ENCODE measurements around the gene SIL1.

The SIL1 gene

DNA sequence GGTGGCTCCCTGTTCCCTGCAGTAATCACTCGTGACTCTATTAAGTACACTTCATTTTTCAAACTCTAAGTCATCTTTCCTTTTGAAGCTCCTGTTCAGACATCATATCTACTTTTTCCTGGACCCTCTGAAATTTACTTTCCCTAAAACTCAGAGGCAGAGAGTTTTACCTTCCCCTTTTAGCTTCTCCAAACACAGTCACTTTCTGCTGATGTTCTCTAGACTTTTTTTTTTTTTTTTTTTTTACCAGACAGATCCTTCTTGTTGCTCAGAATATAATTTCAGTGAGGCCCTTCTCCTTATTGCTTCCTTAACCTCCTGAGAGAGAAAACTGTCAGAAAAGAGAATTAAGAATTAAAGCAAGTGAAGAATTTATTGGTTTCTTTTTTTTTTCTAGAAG lies 236.4 kb downstream of the SIL1 start:
- no peak for DNase-seq (ENCODE audit: low spot score)

DNA sequence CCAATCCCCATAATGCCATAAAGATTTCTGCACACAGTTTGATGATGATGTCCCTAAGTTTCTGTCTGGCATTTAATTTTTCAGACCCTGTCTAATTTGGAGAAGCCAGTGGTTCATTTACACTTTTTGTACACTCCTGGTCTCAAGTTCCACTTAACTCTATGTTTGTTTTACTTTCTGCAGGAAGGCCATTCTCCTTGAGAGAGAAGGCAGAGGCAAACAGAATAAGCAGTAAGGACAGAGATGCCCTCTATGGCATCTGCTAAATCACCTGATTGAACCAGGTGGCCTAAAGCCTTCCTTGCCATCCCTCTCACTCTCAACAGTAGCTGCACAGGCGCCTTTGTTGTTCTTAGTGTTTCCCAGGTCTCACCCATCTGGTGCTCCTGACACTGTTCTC lies 236.9 kb downstream of the SIL1 start:
- DNase-seq (ENCODE audit: low spot score): no peak

DNA sequence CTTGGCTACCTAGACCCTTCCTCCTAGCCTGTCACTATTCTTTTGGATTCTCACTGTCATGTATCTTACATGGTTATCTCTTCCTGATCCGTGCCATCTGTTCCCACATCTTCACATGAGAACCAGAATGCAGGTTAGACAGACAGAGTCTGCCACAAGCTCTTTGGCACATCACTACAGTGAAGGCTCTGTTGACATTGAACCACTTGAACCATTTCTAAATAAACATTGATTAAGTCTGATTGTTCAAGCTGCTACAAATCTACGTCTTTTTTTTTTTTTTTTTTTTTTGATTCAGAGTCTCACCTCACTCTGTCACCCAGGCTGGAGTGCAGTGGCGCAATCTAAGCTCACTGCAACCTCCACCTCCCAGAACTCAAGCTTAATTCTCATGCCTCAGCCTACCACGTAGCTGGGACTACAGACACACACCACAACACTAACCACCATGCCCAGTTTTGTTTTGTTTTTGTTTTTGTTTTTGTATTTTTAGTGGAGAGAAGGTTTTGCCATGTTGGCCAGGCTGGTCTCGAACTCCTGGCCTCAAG lies 237.9 kb downstream of the SIL1 start:
- no peak for DNase-seq (ENCODE audit: low spot score)

DNA sequence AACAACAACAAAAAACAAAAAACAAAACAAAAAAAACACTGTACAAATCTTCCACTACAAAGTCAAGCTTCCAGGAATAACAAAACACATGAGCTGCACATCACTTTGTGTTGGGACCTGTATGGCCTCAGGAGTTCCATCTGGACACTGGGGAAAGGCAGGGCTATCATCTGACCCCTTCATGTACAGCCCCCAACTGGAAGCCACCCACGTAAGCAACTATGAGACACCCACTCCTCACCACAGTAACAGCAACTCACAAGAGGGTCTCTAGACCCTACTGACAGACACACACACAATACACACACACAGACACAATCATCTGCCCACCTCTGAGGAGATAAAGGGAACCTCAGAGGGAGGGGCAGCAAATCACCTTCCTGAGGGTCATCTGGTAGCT lies 241.4 kb downstream of the SIL1 start:
- no peak for DNase-seq (ENCODE audit: low spot score)

DNA sequence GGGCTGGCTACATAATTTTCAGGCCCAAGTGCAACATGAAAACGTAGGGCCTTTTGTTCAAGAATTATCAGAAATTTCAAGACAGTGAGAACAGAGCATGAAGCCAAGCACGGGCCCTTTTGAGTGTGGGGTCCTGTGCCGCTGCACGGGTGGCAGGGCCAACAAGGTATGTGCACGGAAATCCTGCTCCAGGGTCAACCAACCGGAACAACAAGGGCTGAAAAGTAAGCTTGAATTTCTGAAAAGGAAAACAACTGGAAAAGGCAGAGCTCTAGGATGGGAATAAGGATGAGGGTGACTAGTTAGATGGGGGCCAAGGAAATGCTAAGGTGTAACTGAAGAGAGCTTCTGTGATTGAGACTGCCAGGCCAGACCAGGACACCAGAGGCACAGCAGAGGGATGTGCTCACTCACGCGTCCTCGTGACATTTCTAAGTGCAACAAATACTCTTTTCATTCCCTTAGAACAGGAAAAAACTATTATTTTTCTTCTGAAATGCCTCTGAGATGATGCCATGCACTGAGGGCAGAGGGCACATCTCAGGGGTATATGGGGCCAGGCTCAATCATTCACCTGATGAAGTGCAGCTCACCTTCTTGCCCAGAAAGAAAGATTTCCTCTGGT lies 242.4 kb downstream of the SIL1 start:
- DNase-seq (ENCODE audit: low spot score): no peak

DNA sequence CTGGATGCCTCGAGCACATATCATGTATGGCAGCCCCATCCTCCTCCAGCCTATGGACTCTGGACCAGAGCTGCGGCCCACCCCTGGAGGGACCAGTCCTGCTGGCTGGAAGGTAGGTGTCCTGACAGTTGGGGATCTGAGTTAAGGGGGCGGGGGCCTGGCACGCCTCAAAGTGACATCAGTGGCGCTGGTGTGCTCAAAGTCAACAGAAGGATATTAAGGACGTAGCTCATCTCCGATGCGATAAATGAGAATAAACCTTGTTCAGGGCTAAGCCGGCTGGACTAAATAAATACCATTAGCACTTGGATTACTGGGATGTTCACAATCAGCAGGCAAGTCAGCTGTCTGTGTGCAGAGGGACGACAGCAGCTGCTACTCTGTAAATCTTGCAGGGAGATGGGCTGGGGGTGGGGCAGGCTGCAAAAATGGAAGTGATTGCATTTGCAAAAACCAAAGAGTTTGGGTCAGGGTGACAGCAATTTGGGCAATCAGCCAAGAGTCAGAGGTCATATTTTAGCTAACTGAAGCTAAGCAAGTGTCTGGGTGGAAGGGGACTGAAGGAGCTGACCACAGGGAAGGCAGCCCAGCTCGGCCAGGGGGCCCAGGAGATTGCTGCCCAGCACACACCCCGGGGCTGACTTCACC lies 243.0 kb downstream of the SIL1 start:
- peak; percentile 71 for DNase-seq (ENCODE audit: low spot score)

DNA sequence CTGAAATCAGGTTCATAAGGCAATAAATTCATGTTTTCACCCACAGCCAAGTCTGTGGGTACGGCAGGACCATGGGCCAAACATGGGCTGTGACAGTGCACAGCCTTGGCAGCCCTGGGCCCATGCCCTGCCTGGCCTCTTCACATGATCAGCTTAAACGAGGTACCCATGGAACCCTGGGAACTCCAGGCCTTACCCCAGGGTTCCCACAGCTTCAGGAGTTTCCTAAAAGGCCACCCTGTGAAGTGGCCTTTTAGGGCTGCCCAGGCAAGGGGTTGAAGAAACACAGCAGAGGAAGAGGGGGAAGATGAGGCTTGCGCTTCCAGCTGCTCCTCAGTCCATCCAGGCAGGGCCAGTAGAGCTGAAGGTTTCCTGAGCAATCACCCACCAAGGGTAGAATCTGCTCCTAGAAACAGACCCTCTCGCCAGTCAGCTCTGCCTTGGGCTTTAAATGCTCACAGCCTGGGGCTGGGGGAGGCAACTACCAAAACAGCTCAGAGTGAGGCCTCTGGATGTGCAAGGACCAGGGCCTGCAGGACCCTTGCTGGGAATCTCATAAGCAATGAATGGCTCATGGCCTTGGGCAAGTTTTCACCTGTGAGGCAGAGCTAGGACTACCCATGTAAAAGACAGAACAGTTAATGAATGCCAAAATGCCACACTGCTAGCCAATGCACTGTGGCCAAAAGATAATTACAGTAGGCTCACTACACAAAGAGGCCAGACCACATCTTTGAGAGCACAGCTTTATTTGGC lies 243.7 kb downstream of the SIL1 start:
- no peak for DNase-seq (ENCODE audit: low spot score)

DNA sequence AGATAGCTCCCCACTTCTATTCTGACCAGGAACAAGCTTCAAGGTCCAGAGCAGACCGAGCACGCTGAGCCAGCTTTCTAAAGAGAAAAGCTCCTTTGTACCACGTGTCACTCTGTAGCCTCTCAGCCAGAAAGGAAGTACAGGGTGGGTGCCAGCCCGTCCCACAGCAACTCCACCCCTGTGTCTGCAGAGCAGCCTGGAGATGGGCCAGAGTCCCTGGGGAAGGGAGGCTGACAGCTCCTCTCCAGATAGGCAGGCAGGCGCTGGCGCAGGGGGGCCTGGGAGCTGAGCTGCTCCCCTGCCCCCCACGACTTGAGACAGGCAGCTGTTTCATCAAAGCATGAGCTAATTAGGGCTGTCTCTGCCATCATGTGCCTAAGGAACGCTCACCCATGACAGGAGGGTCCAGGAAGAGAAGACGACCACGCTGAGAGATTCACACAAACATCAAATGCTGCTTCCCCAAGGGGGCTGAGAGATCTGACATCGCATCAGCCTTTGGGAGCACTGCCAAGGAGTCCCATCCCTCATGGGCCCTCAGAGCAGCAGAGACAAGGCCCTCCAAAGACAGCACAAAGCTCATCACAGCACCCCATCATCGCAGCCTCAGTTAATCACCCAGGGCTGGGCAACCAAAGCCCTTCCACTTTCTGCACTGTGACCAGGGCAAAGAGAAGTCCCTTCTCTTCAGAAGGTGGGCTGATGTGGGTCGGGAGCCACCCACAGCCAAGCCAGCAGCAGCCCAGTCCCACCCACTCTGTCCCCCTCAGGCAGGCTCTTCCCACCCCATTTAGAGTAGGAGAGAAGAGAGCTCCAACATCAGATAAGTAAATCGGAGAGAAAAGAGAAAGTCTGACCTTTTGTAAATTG lies 244.5 kb downstream of the SIL1 start:
- peak; percentile 94 for DNase-seq (ENCODE audit: low spot score)

DNA sequence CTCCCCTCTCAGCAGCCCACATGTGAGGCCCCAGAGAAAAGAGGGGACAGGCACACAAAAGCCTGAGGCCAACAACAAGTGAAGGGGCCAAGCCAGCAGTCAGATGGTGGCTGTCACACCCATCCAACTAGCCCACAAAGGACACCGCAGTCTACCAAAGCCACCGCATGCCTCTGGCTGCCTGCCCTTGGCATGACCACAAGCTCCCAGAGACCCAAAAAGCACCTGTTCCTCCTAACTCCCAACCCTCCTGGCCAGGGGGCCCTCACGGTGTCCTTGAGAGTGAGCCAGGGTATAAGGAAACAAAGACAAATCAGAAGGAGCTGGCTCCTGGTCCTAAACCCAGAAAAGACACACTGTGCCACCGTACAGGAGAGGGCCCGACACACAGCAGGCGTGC lies 245.2 kb downstream of the SIL1 start:
- DNase-seq (ENCODE audit: low spot score): no peak

DNA sequence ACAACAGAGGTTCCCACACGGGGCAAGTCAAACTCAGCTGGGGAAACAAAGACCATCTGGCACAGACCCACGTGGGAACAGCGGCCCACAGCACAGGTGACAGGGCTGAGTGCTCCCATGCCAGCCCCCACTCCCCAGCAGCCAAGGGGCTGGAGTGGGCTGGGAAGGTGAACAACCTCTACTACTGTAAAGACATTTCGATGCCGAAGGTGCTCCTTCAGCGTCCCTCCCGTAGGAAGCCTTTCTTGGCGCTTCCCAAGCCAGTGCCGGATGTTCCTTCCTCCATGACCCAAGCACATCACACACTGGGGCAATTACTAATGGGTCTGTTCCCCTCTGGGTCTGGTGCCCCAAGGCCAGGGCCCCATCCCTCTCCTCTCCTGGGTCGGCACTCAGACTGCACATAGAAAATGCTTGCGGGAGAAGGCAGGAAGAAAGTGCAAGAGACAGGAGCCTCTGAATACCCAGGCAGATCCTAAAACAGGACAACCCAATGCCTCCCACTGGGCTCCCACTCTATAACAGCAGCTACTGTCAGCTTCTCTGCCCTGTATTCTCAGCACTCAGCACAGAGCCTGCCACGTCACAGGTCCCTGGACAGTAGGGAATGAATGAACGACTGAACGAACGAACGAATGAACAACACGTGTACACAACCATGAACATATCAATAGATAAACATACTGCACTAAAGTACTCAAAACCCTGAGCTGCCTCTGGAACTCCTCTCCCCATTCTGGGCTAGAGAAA lies 246.0 kb downstream of the SIL1 start:
- no peak for DNase-seq (ENCODE audit: low spot score)

DNA sequence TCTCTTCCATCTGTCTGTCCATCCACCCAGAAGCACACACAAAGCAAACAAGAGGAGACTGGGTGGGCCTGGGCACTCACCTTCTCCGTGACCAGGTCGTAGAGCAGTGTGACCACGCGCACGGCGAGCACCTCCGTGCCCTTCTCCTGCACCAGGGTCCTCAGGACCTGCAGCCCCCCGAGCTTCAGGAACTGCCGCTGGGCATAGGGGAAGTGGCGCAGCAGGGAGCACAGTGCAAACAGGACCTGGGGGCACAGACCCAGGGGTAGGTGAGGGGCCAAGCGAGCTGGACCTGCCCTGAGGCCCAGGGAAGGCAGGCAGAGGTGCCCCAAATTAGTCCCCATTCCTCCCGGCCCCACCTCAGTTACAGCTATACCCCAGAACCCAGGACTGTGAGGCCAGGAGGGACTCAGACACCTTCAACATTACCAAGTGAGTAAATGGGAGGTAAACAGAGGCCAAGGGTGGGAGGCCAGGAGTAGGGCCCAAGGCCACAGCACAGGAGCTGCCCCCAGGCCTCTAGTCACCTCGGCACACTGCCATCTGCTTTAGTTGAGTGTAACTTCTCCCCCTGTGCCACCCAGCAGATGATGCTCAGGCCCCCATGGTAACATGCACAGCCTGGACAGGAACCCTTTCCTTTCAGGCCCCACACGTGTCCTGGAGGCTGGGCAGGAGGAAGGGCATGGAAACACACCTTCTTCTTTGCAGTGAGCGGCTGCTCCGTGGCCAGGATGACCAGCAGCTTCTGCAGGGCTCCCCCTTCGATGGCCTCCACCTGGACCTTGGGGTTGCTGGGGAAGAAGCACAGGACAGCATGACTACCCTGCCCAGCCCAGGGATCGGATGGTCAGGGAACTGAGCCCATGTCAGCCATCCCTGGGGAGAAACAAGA lies 246.8 kb downstream of the SIL1 start:
- DNase-seq (ENCODE audit: low spot score): no peak

DNA sequence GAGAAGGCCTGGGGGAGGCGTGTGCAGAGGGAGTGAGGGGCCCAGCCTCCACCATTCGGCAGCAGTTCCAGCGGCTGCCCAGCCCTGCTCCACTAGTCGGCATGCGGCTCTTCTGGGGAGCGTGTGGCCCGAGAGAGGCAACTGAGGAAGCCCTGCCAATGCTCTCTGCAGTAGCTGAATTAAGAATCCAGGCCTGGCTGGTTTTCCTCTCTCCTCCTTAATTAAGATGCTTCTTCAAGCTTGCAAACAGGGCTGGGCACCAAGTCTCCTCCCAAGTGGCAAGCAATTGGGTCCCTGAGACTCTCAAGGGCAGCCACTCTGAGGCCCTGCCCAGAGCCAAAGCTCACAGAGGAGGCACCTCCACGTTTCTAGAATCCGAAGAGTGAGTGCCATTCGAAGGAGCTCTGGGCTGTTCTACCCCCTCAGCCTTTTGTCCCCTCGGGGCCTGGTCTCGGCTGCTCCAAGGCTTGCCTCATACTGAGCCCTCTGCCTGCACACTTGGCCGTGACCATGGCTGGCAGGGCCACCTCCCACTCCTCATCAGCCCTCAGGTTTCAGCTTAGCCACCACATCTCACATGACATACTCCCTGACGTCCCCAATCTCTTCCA lies 247.6 kb downstream of the SIL1 start:
- no peak for DNase-seq (ENCODE audit: low spot score)

DNA sequence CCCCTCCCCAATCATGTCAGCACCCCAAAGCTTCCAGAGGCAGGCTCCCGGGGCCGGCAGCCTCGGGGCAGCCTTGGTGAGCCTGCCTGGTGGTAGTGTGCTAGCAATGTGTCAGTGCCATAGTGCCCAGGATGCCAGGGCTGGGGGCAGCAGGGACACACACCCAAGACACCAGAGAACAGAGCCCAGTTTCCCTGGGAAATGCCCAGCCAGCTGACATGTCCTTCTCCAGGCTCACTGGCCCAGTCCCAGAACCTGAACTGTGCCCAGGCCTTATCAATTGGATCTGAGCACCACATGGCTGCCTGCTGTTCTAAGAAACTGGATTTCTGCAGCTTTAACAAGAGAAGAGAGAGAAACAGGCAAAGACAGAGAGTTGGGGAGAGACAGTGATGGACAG lies 248.2 kb downstream of the SIL1 start:
- peak; percentile 57 for DNase-seq (ENCODE audit: low spot score)

DNA sequence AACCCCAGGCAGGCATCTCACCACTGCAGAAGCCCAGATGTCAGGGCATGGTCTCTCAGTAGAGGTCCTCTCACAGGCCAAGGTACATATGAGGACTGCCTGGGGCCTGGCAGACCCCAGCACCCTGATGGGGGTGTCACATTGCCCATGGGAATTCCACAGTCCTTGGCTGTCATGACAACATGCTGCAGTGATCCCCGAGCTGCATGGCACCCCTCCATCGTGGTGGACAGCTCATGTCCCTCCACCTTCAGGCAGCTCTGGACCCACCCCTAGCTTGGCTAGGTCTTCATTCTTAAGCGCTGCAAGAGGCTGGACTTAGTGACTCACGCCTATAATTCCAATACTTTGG lies 249.0 kb downstream of the SIL1 start:
- DNase-seq (ENCODE audit: low spot score): no peak

DNA sequence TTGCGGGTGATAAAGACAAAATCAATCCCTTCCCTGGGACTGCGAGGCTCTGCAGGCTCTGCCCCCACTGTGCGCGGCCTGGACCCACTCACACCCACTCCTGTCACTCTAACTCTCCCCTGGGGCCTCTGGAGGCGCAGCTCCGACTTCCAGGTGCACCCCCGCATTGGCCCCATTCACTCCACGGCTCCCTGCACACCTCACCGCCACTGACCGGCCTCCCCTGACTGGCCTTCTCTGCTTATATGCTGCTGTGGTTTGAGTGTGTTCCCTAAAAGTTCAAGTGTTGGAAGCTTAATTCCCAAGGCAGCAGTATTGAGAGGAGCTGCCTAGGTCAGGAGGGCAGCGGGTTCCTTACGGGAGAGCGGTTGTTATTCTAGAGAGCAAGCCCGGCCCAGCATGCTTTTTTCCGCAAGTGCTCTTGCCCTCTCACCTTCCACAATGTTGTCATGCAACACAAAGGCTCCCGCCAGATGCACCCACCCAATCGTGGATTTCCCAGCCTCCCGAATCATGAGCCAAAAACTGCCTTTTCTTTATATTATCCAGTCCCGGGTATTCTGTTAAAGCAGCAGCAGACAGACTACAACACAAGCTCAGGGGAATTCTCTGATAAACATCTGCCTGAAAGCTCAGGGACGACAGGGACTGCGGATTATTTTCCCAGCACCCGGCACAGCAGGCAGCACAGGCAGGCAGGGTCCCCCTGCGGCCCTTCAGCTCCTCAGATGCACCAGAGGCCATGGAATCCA lies 249.5 kb downstream of the SIL1 start:
- peak; percentile 81 for DNase-seq (ENCODE audit: low spot score)

DNA sequence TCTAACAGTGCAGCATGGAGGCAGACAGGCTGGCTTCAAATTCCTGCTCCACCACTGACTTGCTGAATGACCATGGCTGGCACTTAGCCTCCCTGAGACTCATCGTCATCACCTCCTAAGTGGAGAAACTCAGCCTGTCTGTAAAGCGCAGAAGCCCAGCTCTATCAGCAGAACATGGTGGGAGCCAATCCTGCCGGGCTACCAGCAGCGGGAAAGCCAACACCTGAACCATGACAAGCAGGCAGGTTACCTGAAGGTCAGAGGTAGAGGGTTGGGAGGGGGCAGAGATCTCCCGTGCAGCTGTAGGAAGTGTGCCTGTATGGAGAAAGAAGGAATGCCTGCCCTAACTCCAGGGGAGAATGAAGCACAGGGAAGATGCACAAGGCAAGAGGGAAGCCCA lies 250.4 kb downstream of the SIL1 start:
- DNase-seq (ENCODE audit: low spot score): no peak

DNA sequence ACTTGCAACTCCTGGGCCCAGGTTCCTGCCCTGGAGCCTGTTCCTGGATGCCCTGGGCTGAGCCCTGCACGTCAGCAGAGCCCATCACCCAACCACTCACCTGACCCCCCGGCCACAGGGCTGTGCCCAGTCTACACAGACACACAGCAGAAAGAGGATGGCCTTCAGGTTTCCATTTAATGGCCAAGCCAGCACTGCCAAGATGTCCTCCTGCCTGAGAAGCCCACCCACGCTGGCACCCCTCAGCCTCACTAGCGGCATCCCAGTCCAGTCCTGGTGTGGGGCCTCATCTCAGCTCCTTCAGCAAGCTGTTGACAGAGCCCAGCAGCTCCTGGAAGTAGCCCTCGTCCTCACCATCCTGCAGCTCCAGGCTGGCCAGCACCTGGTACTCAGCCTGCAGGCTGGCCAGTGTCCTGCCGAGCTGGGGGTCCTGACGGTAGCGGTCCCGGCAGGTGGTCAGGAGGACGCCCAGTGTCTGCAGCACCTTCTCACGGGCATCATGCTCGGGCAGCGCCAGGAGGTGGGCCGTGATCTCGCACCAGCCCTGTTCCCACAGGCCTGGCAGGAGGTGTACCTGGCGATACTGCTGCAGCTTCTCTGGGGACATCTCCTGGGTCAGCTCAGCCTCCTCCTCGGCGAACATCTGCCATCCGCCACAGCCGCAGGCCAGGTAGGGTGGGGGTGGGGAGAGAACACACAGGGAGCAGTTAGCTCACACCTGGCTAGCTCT lies 251.2 kb downstream of the SIL1 start:
- no peak for DNase-seq (ENCODE audit: low spot score)

DNA sequence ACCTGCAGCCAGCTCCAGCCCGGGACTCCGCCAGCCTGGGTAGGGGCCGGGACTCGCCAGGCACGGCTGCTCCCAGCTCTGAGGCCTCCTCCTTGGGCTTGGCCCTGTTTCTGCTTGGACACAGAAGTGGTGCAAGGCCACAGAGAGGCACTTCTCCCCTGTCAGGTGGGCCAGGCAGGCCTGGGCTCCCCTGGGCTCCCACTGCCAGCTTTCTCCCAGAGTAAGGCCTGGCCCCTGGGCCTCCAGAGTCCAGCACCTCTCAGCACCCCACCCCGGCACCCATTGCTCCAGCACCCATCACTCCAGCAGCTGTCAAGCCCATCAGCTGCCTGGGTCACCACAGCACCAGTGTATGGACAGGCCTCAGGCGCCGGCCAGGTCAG lies 251.9 kb downstream of the SIL1 start:
- peak; percentile 88 for DNase-seq (ENCODE audit: low spot score)
